Motor neuron (in vitro differentiated cells): ENCODE results near the gene DLGAP4. TPM values are rescaled to one million over a fixed set of nuclear protein-coding genes. Genes with fewer than 3 reads are reported as not detected.
"Not testable (repeated sequence)": the region's sequence is repeated elsewhere in the genome, so short reads cannot be mapped to it uniquely, and the experiment has no call there.

Source experiments
- ATAC-seq, 8 experiments: fragments of 200-7000 bp; cut with Tn5 transposase; replicated peaks in 6 of 8; 2 replicates each; pipeline ENCODE4 v1.8.0; 2021; ENCODE audit warnings: mild to moderate bottlenecking in 8 of 8, moderate library complexity in 8 of 8
- H3K27ac ChIP-seq, 2 donors: fragments of 250-450 bp; sonication (Bioruptor Pico); 2 replicates each; pipeline ENCODE4 v1.9.0; 2021; ENCODE audit warnings: antibody characterized with exemption in 2 of 2, mild to moderate bottlenecking in 2 of 2, moderate library complexity in 1 of 2
- H3K4me1 ChIP-seq, 2 donors: fragments of 250-450 bp; sonication (Bioruptor Pico); replicated peaks in 1 of 2; 2 replicates each; pipeline ENCODE4 v1.6.1; 2021; ENCODE audit warnings: antibody characterized with exemption in 2 of 2, mild to moderate bottlenecking in 2 of 2, moderate library complexity in 1 of 2
- H3K4me3 ChIP-seq, 5 donors: fragments of 250-450 bp; sonication (Bioruptor Pico); 2 replicates each; pipeline ENCODE4 v1.9.0; 2021; ENCODE audit warnings: antibody characterized with exemption in 5 of 5, mild to moderate bottlenecking in 5 of 5, moderate library complexity in 4 of 5
- WGBS, 10 experiments: fragments of 450-650 bp; shearing (Covaris generic); methylation state at CpG; one replicate each; pipeline ENCODE4 v1.0.0; 2022; 5-methylcytosine and 5-hydroxymethylcytosine counted together
- in situ Hi-C, 9 experiments: fragments of 400-800 bp; cut with MboI; loops; one replicate each; pipeline ENCODE4 v1.15.0; 2021; ENCODE audit warnings: low sequenced_read_pairs in 9 of 9, low pct_unique_long_range_greater_than_20kb in 2 of 9; ENCODE audit not compliant: unreplicated experiment in 9 of 9
- total RNA-seq, 8 experiments: library from RNA; unstranded; fragments of 300-600 nt; gene quantifications; 2 replicates each; pipeline versions ENCODE4 v1.2.3 to v1.2.4, GENCODE V29; 2022

Gene DLGAP4
- total RNA-seq, 8 experiments from 2014 or later, result 13.3 to 51.8 (median 40.0) TPM

- Histone ChIP-seq H3K4me1 (no peaks in the 10 kb centered on the region), H3K4me3 (no peak overlapping the region), H3K27ac (no peak overlapping the region)
- 0 to 42% (median 15%) methylated on average over 1 to 2 of the region's 2 CpGs; no CpG with 5 or more reads in 2 of the 10 experiments for WGBS, 10 experiments
- in situ Hi-C loops, result no loop called here
- ATAC-seq, result no peak
Measured at GRCh38 chr20:36562724-36563123, 256.6 kb downstream of the DLGAP4 start.

GRCh38 chr20:36563374-36563773, 257.2 kb downstream of the DLGAP4 start:
- Histone ChIP-seq H3K4me1 (no peaks in the 10 kb centered on the region), H3K4me3 (no peak overlapping the region), H3K27ac (no peak overlapping the region)
- WGBS, 10 experiments, result 33 to 80% (median 60%) methylated on average over 1 of the region's 1 CpG; no CpG with 5 or more reads in 7 of the 10 experiments
- in situ Hi-C loops, result no loop called here
- no peak for ATAC-seq

- H3K4me3 ChIP-seq, H3K27ac ChIP-seq, H3K4me1 ChIP-seq, ATAC-seq, in situ Hi-C loops: not testable (repeated sequence)
- 60 to 100% (median 92%) methylated on average over 1 to 5 of the region's 13 CpGs; no CpG with 5 or more reads in 5 of the 10 experiments for WGBS, 10 experiments
Measured at GRCh38 chr20:36564078-36564725, 258.1 kb downstream of the DLGAP4 start.

GRCh38 chr20:36564726-36565121, 258.6 kb downstream of the DLGAP4 start:
- H3K4me3 ChIP-seq, H3K27ac ChIP-seq, ATAC-seq, in situ Hi-C loops, H3K4me1 ChIP-seq: not testable (repeated sequence)
- WGBS, 10 experiments, result 0 to 100% (median 71%) methylated on average over 1 to 2 of the region's 6 CpGs; no CpG with 5 or more reads in 6 of the 10 experiments

- H3K4me3 ChIP-seq, result no peak overlapping the region
- no peak for ATAC-seq
- 40 to 100% (median 85%) methylated on average over 1 to 3 of the region's 3 CpGs; no CpG with 5 or more reads in 1 of the 10 experiments for WGBS, 10 experiments
- no peak overlapping the region for H3K27ac ChIP-seq
- no peaks in the 10 kb centered on the region for H3K4me1 ChIP-seq
- in situ Hi-C loops, result no loop called here
Measured at GRCh38 chr20:36565520-36565919, 259.4 kb downstream of the DLGAP4 start.

GRCh38 chr20:36569847-36570429, 263.8 kb downstream of the DLGAP4 start:
- whole genome bisulfite sequencing, 10 experiments, result 0 to 100% (median 63%) methylated on average over 1 to 6 of the region's 7 CpGs; no CpG with 5 or more reads in 4 of the 10 experiments
- Histone ChIP-seq H3K4me1 (peaks cover 5 to 16% of the 10 kb centered on the region in 2 donors), H3K4me3 (no peak overlapping the region), H3K27ac (no peak overlapping the region)
- ATAC-seq, result peak in 2 of 8 experiments; percentile 34 to 40
- in situ Hi-C loops, result no loop called here

GRCh38 chr20:36571564-36572504, 265.7 kb downstream of the DLGAP4 start:
- Histone ChIP-seq H3K4me1 (peaks cover 5 to 19% of the 10 kb centered on the region in 2 donors), H3K27ac (no peak overlapping the region), H3K4me3 (no peak overlapping the region)
- 13 to 100% (median 40%) methylated on average over 2 to 11 of the region's 17 CpGs for WGBS, 10 experiments
- in situ Hi-C loops, result no loop called here
- ATAC-seq, result no peak

- Histone ChIP-seq H3K4me1 (peaks cover 5 to 19% of the 10 kb centered on the region in 2 donors), H3K4me3 (peak overlapping the region in 4 of 5 donors; percentile 43 to 58 (median 53)), H3K27ac (peak overlapping the region in 1 of 2 donors; percentile 2)
- in situ Hi-C loops, result no loop called here
- WGBS, 10 experiments, result 10 to 51% (median 33%) methylated on average over 4 to 17 of the region's 20 CpGs; no CpG with 5 or more reads in 5 of the 10 experiments
- ATAC-seq, result peak in 6 of 8 experiments; percentile 3 to 21 (median 9)
Measured at GRCh38 chr20:36572701-36573102, 266.6 kb downstream of the DLGAP4 start.

- peak; percentile 49 to 80 (median 74) for ATAC-seq
- Histone ChIP-seq H3K27ac (peak within 1 kb of the TSS; percentile 50 to 81), H3K4me1 (peaks cover 5 to 19% of the 10 kb centered on the region in 2 donors), H3K4me3 (peak within 1 kb of the TSS; percentile 39 to 58 (median 52))
- in situ Hi-C loops, result no loop called here
- 10 to 14% (median 12%) methylated on average over 1 to 5 of the region's 80 CpGs; no CpG with 5 or more reads in 7 of the 10 experiments for WGBS, 10 experiments
Measured at GRCh38 chr20:36573103-36573797, 267.1 kb downstream of the DLGAP4 start, which contains the start of gene TGIF2. TSS of gene TGIF2 (plus strand) at chr20:36573597. CDS start at chr20:36578775, 5,178 bp downstream.

GRCh38 chr20:36573798-36574365, 267.7 kb downstream of the DLGAP4 start:
- peak overlapping the region; percentile 50 to 81 for H3K27ac ChIP-seq
- WGBS, 10 experiments, result no CpG with 5 or more reads among the region's 53 CpGs
- peaks cover 5 to 19% of the 10 kb centered on the region in 2 donors for H3K4me1 ChIP-seq
- peak in 7 of 8 experiments; percentile 1 to 57 (median 13) for ATAC-seq
- in situ Hi-C loops, result no loop called here
- peak overlapping the region; percentile 39 to 58 (median 52) for H3K4me3 ChIP-seq

GRCh38 chr20:36574366-36575135, 268.4 kb downstream of the DLGAP4 start:
- H3K27ac ChIP-seq, result peak overlapping the region; percentile 50 to 81
- H3K4me1 ChIP-seq, result peaks cover 5 to 19% of the 10 kb centered on the region in 2 donors
- in situ Hi-C loops, result no loop called here
- ATAC-seq, result peak; percentile 14 to 60 (median 21)
- H3K4me3 ChIP-seq, result peak overlapping the region; percentile 39 to 58 (median 52)
- 2 to 7% methylated on average over 6 to 10 of the region's 69 CpGs; no CpG with 5 or more reads in 8 of the 10 experiments for WGBS, 10 experiments
